Gastrocnemius medialis (tissue), 4 donors: ENCODE results near the gene GCK. TPM values are rescaled to one million over a fixed set of nuclear protein-coding genes. Genes with fewer than 3 reads are reported as not detected.

Source experiments
- ATAC-seq, 2 donors: fragments of 150-250 bp; one replicate each; pipeline ENCODE4 v1.9.1; 2016
- DNase-seq, 2 donors: peaks; one replicate each; pipeline ENCODE4 v3.0.0-alpha.2; 2019
- H3K27ac ChIP-seq, 4 donors: fragments of 200-600 bp; sonication (generic); 1 replicate in 1 of 4; 2 replicates in 3 of 4; pipeline ENCODE4 v1.5.1; 2016 to 2018; ENCODE audit warnings: mild to moderate bottlenecking in 2 of 4, moderate library complexity in 1 of 4
- H3K27me3 ChIP-seq, 3 donors: fragments of 200-600 bp; sonication (generic) in 2 of 3; 1 replicate in 1 of 3; 2 replicates in 2 of 3; pipeline versions ENCODE4 v1.5.1 to v1.6.0; 2016 to 2019; ENCODE audit warnings: mild to moderate bottlenecking in 1 of 3, moderate library complexity in 1 of 3
- H3K36me3 ChIP-seq, 2 donors: fragments of 200-600 bp; sonication (generic) in 1 of 2; one replicate each; pipeline ENCODE4 v1.5.1; 2017 to 2018
- H3K4me1 ChIP-seq, 2 donors: fragments of 200-600 bp; sonication (generic) in 1 of 2; one replicate each; pipeline ENCODE4 v1.5.1; 2016 to 2017; ENCODE audit warnings: mild to moderate bottlenecking in 2 of 2
- H3K4me3 ChIP-seq, 4 donors: fragments of 200-600 bp; sonication (generic) in 3 of 4; 1 replicate in 1 of 4; 2 replicates in 3 of 4; pipeline ENCODE4 v1.5.1; 2016 to 2019; ENCODE audit warnings: mild to moderate bottlenecking in 2 of 4
- H3K9me3 ChIP-seq, 3 donors: fragments of 200-600 bp; sonication (generic) in 2 of 3; 1 replicate in 1 of 3; 2 replicates in 2 of 3; pipeline ENCODE4 v1.5.1; 2016 to 2019
- POLR2A ChIP-seq, 2 donors: fragments of 450-650 bp; IDR thresholded peaks; one replicate each; pipeline ENCODE4 v1.6.1; 2017; ENCODE audit warnings: antibody characterized with exemption in 2 of 2, mild to moderate bottlenecking in 2 of 2, moderate library complexity in 2 of 2
- in situ Hi-C, 4 donors: fragments of 200-750 bp; cut with MboI; loops; one replicate each; pipeline versions ENCODE4 v1.15.0 to v1.8.0; 2017; ENCODE audit warnings: low sequenced_read_pairs in 4 of 4
- intact Hi-C: fragments of 100-400 bp; cut with DNase I; formaldehyde crosslinking; loops from one replicate; pipeline ENCODE4 v1.15.1; 2023; ENCODE audit warnings: low total_unique reads
- total RNA-seq, 4 donors: library from RNA; depleted of rRNA; stranded (reverse); fragments of >200 nt; gene quantifications; one replicate each; pipeline versions ENCODE4 v1.1.0 to v1.2.3, GENCODE V29; 2016
- TF ChIP-seq, protein P1 (sequence below), 5 experiments: fragments of 450-650 bp in 3 of 5; fragments of 200-600 bp in 2 of 5; sonication (generic) in 2 of 5; IDR thresholded peaks in 4 of 5; conservative IDR thresholded peaks in 1 of 5; 1 replicate in 4 of 5; 2 replicates in 1 of 5; pipeline ENCODE4 v1.5.1; 2016 to 2019; ENCODE audit warnings: antibody characterized with exemption in 5 of 5, mild to moderate bottlenecking in 3 of 5, moderate library complexity in 3 of 5

The GCK gene
- under 1 TPM in 1 of 4 donors, not detected in 3; 0.33 TPM for total RNA-seq

DNA sequence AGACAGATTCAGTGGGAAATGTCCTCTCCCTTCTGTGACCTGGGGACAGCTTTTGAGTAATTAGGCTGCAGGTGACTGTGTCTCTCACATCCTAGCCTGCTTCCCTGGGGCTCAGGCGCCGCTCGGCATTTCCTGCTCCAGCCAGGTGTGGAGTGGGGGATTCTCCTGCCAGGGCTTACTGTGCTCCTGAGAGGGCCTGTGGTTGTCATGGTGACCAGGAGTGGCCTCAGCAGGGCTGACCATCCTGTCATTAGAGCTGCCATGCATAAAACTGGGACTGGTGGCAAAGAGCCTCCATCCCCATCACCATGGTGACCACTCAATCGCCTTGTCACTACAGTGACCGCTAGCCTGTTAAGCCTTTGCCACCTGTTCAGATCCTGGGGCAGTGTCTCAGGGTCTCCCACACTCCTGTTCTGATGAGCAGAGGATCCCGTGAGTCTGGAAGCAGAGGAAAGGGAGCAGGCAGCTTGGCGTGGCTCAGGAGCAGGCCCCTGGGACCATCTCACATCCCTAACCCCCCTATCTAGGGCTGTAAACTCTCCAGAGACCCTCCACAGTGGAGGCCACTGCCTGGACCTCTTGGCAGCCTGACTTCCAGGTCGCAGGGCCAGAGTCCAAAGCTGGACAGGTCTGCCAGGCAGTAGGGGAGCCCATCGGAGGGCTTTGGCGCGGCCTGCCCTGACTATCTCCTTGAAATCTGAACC lies at the start of gene GCK:
GCK (minus strand) TSS at position 154 of the 707 bp plus-strand sequence. CDS start 486 bp downstream, outside the sequence.
- Histone ChIP-seq H3K27me3 (no peaks in the 10 kb centered on the region), H3K9me3 (no peaks in the 10 kb centered on the region), H3K36me3 (no peaks in the 10 kb centered on the region), H3K27ac (no peak within 1 kb of the TSS), H3K4me1 (no peaks in the 10 kb centered on the region), H3K4me3 (no peak within 1 kb of the TSS)
- ATAC-seq (no peak), DNase-seq (no peak)
- TF ChIP-seq POLR2A (IDR thresholded peaks at IDR 0.05): no peak
- TF ChIP-seq, protein P1, sequence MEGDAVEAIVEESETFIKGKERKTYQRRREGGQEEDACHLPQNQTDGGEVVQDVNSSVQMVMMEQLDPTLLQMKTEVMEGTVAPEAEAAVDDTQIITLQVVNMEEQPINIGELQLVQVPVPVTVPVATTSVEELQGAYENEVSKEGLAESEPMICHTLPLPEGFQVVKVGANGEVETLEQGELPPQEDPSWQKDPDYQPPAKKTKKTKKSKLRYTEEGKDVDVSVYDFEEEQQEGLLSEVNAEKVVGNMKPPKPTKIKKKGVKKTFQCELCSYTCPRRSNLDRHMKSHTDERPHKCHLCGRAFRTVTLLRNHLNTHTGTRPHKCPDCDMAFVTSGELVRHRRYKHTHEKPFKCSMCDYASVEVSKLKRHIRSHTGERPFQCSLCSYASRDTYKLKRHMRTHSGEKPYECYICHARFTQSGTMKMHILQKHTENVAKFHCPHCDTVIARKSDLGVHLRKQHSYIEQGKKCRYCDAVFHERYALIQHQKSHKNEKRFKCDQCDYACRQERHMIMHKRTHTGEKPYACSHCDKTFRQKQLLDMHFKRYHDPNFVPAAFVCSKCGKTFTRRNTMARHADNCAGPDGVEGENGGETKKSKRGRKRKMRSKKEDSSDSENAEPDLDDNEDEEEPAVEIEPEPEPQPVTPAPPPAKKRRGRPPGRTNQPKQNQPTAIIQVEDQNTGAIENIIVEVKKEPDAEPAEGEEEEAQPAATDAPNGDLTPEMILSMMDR (IDR thresholded peaks at IDR 0.05 in 4 of 5, conservative IDR thresholded peaks at IDR 0.05 in 1 of 5): no peak
- in situ Hi-C loops (no loop called here), intact Hi-C loops (no loop called here)

DNA sequence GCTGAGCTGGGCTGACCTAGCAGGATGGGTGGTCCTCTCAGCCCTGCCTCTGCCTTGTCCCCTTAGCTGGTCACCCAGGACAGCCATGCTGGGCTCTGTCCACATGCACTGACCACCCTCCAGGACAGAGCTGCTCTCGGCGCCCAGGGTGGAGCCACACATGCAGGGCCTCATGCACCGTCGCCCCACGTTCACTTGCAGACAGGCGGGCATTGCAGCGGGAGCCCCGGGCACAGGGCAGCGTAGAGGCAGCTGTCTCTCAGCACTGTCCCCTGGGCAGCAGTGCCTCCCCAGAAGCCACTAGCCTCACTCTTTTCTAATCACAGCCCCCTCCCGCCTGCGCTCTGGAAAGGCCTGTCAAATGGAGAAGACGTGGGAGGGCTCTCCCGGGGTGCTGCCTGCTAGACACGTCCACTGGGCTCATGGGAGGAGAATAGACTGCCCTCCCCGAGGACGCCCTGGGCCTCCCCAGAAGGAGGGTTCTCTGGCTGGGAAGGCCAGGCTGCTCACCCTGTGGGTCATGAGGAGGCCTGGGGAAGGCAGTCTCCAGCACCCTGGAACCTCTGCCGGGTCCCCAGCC lies 49.0 kb upstream of the GCK start:
- ATAC-seq: no peak
- no peaks in the 10 kb centered on the region for H3K9me3 ChIP-seq
- H3K4me1 ChIP-seq: peaks cover 5 to 9% of the 10 kb centered on the region in 2 donors
- H3K27me3 ChIP-seq: no peaks in the 10 kb centered on the region
- DNase-seq: no peak
- intact Hi-C loops: no loop called here
- TF ChIP-seq POLR2A (IDR thresholded peaks at IDR 0.05): no peak
- TF ChIP-seq, protein P1 (IDR thresholded peaks at IDR 0.05 in 4 of 5, conservative IDR thresholded peaks at IDR 0.05 in 1 of 5): no peak
- in situ Hi-C loops: loop anchor here in 1 of 4 donors (25.0 kb wide), 1 partner anchor 249 kb away; the partner anchor contains the start of gene NUDCD3
- no peak overlapping the region for H3K27ac ChIP-seq
- no peak overlapping the region for H3K4me3 ChIP-seq
- peaks cover 0 to 4% of the 10 kb centered on the region in 2 donors for H3K36me3 ChIP-seq

DNA sequence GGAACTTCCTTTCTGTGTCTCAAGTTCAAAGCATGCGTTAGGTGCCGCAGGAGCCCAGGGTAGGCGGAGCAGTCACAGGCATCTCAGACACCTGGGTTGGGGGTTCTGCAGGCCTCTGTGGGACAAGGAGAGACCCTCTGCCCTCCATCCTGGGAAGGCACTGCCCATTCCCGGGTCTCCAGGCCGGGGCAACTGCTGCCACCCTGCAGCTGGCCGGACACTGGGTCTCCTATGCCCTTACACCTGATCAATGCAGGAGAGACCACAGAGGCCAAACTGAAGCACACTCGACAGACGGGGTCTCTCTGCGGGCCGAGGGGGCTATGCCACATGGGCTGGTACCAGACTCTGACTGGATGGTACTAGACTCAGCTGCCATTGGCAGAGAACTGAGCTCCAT lies 48.5 kb upstream of the GCK start:
- Histone ChIP-seq H3K27me3 (no peaks in the 10 kb centered on the region), H3K36me3 (peaks cover 0 to 4% of the 10 kb centered on the region in 2 donors), H3K27ac (no peak overlapping the region), H3K9me3 (no peaks in the 10 kb centered on the region), H3K4me3 (no peak overlapping the region), H3K4me1 (peaks cover 5 to 9% of the 10 kb centered on the region in 2 donors)
- in situ Hi-C loops (loop anchor here in 1 of 4 donors (25.0 kb wide), 1 partner anchor 250 kb away; the partner anchor contains the start of gene NUDCD3), intact Hi-C loops (no loop called here)
- DNase-seq (no peak), ATAC-seq (no peak)
- TF ChIP-seq, protein P1 (IDR thresholded peaks at IDR 0.05 in 4 of 5, conservative IDR thresholded peaks at IDR 0.05 in 1 of 5): no peak
- TF ChIP-seq POLR2A (IDR thresholded peaks at IDR 0.05): no peak

DNA sequence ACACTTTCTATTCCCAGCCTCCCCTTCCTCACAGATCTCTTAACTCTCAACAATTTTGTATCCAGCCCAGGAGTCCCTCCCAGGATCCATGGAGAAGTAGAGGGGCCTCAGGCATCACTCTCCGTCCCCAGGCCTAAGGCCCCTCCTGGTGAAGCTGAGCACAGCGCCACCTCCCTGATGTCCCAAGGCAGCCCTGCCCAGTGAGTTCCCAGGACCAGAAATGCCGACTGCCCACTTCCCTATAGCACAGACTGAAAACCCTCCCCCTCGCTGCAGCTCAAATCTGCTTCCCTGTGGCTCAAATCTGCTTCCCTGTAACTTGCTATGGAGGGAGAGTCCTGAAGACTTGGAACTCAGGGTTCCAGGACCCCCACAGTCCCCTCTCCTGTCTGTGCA lies 47.1 kb upstream of the GCK start:
- Histone ChIP-seq H3K4me1 (peaks cover 3 to 6% of the 10 kb centered on the region in 2 donors), H3K36me3 (peaks cover 0 to 4% of the 10 kb centered on the region in 2 donors), H3K27me3 (no peaks in the 10 kb centered on the region), H3K27ac (no peak overlapping the region), H3K9me3 (no peaks in the 10 kb centered on the region), H3K4me3 (no peak overlapping the region)
- intact Hi-C loops (no loop called here), in situ Hi-C loops (loop anchor here in 1 of 4 donors (25.0 kb wide), 1 partner anchor 251 kb away; the partner anchor contains the start of gene NUDCD3)
- TF ChIP-seq POLR2A (IDR thresholded peaks at IDR 0.05): no peak
- TF ChIP-seq, protein P1 (IDR thresholded peaks at IDR 0.05 in 4 of 5, conservative IDR thresholded peaks at IDR 0.05 in 1 of 5): no peak
- DNase-seq (no peak), ATAC-seq (no peak)
